GM12874 (cell line): ENCODE data around the gene ATRNL1.

ENCODE experiments used
- CTCF ChIP-seq: IDR thresholded peaks from 2 replicates; pipeline ENCODE4 v1.5.1; 2011; ENCODE audit warnings: low read depth, mild to moderate bottlenecking, control low read depth, low read length, moderate library complexity; ENCODE audit not compliant: insufficient read depth

ATRNL1 gene

DNA sequence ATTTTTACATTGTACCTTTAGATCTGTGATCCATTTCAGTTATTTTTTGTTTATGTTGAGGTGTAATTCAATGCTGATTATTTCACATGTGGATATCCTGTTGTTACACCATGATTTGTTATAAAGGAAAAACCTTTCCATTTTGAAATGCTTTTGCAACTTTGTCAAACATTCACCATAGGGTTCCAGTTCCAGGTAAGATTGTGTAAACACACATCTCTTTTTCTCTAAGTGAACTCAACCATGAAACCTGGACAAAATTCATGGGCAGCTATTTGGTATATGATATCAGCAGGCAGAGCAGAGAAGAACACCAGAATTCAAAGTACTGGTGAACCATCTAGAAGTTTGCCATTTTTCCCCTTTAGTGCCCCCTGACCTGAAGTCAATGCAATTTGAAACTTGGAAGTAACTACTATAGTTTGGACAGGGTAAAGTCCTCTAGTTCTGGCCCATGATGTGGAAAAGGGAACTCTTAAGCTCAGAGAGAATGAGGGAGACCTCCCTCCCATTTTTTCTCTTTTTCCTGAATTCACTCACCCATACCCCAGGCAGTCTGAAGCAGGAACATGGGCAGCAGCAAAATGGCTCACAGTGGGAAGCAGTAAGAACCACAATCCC, 446.1 kb downstream of the ATRNL1 start:
- TF ChIP-seq CTCF = no peak

DNA sequence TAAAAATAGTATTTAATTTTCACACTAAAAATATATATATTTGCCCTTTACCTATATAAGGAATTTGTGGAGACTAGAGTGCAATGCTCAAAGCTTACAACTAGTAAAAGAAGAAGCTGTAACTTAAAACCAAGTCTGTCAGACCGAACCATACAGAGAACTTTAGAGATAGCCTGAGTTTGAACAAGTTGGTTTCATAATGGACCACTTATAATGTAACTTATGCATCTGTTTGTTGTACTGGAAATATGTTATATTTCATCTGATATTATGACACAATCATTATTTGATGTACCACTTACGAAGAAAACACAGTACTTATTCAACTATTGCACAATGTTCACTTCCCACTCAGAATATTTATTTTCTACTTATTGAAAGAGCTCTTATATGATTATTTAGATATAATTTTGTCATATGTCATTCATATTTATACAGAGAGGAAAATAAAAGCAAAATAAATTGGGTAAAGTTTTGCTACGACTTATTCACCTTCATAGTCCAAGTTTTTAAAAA, 462.8 kb downstream of the ATRNL1 start:
- no peak for TF ChIP-seq CTCF

- TF ChIP-seq CTCF = no peak
Observed at GRCh38 chr10:115558252-115558651, 465.1 kb downstream of the ATRNL1 start.

DNA sequence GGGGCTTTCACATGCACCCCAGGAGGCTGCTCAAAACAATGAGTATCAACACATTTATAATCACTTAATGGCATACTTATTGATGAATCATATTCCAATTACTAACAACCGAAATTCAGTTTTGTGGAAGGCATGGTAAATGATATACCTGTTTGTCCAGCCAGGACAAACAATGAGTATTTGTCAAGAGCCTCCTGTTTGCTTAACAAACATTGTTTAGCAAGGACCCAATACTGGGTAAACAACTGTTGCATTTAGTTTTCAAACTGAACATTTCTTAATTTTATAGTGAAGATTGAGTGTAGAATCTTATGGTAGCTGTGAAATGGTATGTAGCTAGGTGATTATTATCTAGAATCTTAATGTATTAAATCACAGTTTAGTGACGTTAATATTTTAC, 473.7 kb downstream of the ATRNL1 start:
- TF ChIP-seq CTCF = no peak

GRCh38 chr10:115572740-115573455, 479.7 kb downstream of the ATRNL1 start:
- TF ChIP-seq CTCF = peak; percentile 49

GRCh38 chr10:115580239-115580638, 487.1 kb downstream of the ATRNL1 start:
- no peak for TF ChIP-seq CTCF

GRCh38 chr10:115593060-115593459, 499.9 kb downstream of the ATRNL1 start:
- no peak for TF ChIP-seq CTCF
